DMS153 treated with DMSO at 0.1 percent for 48 hours (cell line): Measurements from ENCODE around the gene NFATC2.

Experiments used
- DNase-seq: peaks from one replicate; lab custom pipeline; 2025; ENCODE audit not compliant: unreplicated experiment; lab: John Stamatoyannopoulos, UW

NFATC2 gene

DNA sequence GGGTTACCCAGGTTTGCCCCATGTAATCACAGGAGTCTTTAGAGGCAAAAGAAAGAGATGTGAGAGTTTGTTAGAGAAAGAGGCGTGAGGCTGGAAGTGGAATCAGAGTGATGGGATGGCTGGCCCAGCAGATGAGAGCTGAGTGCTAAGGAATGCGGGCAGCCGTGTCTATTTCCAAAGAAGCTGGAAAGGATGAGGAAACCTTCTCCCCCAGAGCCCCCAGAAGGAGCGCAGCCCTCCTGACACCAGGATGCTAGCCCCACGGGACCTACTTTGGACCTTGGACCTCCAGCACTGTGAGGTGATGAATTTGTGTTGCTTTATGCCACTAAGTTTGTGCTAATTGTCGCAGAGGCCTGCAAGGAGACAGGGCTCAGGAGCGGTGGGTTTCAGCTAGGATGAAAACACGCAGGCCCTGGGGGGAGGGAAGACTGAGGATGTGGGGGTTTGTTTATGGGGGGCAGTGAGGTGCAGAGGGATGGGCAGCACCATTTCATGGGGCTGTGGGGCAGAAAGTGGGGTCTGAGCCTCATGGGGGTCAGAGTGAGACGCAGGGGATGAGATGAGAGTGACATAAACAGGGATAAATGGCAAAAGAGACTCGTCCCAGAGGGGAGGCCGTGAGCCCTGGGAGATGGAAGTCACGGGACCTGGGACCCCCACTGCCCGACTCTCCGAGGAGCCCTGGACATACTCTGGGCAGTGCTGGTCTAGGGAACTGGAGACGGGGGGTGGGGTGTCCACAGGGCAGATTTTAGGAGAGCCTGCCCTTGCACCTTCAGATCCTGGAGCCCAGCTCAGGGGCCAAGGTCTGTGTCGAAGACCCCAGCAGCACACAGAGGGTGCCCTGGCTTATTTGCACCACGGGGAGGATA lies 160.2 kb downstream of the NFATC2 start:
- DNase-seq = no peak

DNA sequence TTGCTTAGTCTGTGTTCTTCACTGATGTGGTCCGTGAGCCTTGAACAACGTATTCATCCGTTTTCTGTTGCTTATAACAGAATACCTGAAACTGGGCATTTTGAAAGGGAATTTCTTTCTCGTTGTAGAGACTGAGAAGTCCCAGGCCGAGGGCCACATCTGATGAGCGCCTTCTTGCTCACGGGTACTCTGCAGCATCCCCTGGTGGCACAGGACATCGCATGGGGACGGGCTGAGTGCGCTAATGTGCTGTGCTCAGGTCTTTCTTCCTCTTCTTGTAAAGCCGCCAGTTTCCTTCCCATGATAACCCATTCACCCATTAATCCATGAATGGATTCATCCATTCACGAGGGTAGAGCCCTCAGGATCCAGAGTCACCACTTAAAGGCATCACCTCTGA lies 161.0 kb downstream of the NFATC2 start:
- no peak for DNase-seq

DNA sequence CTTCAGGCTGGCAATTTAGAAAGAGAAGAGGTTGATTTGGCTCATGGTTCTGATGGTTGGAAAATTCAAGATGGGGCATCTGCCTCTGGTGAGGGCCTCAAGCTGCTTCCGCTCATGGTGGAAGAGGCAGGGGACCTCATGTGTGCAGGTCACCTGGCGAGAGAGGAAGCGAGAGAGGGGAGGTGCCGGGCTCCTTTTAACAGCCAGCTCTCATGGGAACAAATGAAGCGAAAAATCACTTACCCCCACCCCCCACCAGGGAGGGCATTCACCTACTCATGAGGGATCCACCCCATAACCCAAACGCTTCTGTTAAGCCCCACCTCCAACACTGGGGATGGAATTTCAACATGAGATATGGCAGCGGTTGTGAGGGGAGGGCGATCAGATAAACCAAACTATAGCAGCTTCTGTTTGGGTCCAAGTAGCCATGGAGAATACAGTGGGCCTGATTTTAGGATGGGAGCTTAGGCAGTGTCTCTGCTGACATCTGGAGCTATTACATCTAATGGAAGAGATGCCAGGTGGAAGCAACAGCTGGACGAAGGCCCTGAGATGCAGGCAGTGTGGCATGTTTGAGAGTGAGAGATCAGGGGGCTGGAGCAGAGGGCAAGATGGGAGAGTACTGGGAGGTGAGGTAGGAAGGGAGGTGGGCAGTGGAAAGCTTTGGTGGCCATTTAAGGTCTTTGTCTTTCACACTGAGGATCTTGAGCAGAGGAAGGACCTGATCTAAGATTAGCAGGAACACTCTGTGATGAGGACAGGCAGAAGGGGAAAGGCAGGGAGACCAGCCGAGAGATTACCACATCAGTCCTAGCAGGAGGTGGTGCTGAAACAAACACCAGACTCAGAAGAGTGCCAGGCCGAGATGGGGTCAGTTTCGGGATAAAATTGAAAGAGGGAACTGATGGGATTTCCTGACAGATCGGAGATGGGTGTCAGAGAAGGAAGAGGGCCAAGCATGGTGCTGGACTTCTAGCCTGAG lies 161.8 kb downstream of the NFATC2 start:
- no peak for DNase-seq

- DNase-seq = no peak
Observed at GRCh38 chr20:51379601-51380341, 162.7 kb downstream of the NFATC2 start.

- no peak for DNase-seq
Observed at GRCh38 chr20:51378171-51378928, 164.2 kb downstream of the NFATC2 start.

DNA sequence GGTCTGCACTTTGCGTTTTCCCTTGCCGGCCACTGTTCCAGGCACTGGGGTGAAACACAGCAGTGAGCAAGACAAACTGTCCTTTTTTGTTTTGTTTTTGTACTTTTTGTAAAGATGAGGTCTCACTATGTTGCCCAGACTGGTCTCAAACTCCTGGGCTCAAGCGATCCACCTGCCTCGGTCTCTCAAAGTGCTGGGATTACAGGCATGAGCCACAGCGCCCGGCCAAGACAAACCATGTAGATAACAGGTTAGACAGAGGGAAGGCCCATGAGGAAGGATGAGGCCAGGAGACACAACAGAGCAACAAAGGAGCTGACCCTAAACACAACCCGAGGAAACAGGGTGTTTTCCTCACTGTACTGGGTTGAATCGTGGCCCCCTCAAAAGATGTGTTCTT lies 165.4 kb downstream of the NFATC2 start:
- DNase-seq = no peak

GRCh38 chr20:51376111-51376510 lies 166.4 kb downstream of the NFATC2 start:
- DNase-seq = no peak

- no peak for DNase-seq
Observed at GRCh38 chr20:51375561-51375960, 167.0 kb downstream of the NFATC2 start.

DNA sequence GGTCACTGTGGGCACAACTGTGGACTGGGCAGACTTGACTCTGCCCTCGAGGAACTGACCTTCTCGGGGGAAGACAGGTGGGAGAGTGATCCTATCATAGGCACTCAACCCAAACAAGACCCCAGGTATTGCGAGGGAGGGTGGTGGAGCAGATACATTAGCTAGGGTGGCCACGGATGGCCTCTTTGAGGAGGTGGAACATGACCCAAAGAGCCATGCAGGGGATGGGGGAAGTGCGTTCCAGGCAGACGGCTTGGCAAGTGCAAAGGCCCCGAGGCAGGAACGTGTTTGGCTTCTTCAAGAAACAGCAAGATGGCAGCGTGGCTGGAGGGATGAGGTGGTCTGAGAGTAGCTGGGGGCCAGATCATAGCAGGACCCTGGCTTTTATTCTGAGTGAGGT lies 167.6 kb downstream of the NFATC2 start:
- no peak for DNase-seq

- no peak for DNase-seq
Observed at GRCh38 chr20:51374456-51374830, 168.1 kb downstream of the NFATC2 start.

GRCh38 chr20:51373713-51374455 lies 168.6 kb downstream of the NFATC2 start:
- DNase-seq = no peak

- DNase-seq = no peak
Observed at GRCh38 chr20:51372966-51373365, 169.6 kb downstream of the NFATC2 start.

DNA sequence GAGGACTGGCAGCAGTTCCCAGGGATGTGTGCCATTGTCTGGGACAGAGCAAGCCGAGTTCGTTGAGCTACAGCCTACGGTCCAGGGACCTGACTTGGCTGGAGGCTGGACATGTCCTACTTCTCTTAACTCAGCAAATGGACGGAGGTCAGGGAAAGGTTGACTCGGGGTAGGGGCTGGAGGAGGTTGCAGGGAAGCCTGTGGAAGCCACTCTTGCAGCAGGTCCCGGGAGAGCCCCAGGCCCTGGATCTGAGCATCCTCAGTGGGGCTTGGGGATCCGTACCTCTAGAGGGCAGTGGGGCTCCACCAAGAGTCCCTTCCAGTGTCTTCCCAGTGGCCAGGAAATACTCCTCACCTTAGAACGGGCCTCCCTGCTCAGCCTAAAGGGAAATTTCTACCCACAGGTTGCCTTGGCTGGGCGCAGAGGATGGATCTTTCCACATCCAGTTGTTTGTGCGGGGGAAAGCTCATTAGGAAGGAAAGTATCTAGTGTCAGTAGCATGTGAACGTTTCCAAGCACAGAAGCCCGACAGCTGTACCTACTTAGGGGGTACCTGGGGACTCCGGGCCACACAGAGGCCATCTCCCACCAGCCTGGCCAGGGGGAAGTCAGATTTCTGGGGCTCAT lies 170.2 kb downstream of the NFATC2 start:
- DNase-seq = peak; percentile 70

DNA sequence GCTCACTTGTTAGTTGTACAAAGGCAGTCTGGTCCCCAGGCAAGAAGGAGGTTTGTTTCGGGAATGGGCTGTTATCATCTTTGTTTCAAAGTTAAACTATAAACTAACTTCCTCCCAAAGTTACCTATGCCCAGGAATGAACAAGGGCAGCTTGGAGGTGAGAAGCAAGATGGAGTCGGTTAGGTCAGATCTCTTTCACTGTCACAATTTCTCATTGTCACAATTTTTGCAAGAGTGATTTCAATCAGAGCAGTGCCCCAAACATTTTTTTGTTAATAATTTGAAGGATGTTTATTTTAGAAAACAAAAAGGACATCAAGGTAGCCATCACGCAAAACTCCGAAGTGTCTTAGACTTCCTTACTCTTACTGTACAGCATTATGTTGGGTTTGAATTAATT lies 170.8 kb downstream of the NFATC2 start:
- DNase-seq = no peak

- no peak for DNase-seq
Observed at GRCh38 chr20:51369503-51369902, 173.0 kb downstream of the NFATC2 start.

DNA sequence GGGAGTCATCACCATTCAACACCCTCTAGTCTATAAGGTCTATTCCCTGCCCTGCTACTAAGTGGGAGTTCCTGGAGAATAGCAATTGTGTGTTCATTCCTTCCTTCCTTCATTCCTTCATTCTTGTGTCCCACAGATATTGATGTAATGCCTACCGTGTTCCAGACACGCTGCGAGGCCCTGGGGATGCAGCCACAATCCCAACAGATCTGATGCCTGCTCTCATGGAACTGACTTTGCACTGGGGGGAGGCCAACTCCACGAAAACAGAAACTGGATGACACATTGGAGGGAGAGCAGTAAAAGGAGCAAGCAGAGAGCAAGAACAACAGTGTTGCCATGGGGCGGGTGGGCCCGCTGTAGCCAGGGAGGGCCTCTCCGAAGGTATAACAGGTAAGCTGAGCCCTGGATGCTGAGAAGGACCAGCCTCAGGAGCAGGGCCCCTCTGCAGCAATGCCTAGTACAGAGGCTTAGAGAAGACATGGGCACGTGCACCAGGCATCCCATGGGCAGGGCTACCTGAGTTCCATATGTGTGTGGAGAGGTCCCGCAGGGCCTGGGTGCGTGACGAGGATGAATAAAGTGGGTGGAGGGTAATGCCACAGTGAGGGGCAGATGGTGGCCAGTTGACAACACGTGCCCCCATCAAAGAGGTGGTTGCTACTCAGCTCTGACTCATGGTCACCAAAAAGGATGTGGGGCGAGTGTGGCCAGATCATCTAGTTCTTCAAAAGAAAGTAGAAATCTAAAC lies 173.9 kb downstream of the NFATC2 start:
- DNase-seq = no peak

GRCh38 chr20:51366155-51366886 lies 176.2 kb downstream of the NFATC2 start:
- no peak for DNase-seq

GRCh38 chr20:51365670-51366069 lies 176.8 kb downstream of the NFATC2 start:
- no peak for DNase-seq
